ENCODE data around the gene STK32B.

STK32B gene

GRCh38 chr4:5455003-5455585 lies 403.8 kb downstream of the STK32B start:
- no peak for DNase-seq

GRCh38 chr4:5456296-5456845 lies 405.1 kb downstream of the STK32B start:
- DNase-seq, result no peak

- no peak for DNase-seq
These were observed 407.4 kb downstream of the STK32B start for GRCh38 chr4:5458676-5459075.

GRCh38 chr4:5459236-5459635 lies 408.0 kb downstream of the STK32B start:
- no peak for DNase-seq

- peak; percentile 7 for DNase-seq
These were observed 409.0 kb downstream of the STK32B start for GRCh38 chr4:5460106-5460801.

- DNase-seq, result no peak
These were observed 410.2 kb downstream of the STK32B start for GRCh38 chr4:5461477-5461876.

GRCh38 chr4:5462254-5462835 lies 411.1 kb downstream of the STK32B start:
- DNase-seq, result no peak

GRCh38 chr4:5462896-5463295 lies 411.6 kb downstream of the STK32B start:
- DNase-seq, result no peak

GRCh38 chr4:5463361-5463760 lies 412.1 kb downstream of the STK32B start:
- DNase-seq, result no peak

- DNase-seq, result no peak
These were observed 412.8 kb downstream of the STK32B start for GRCh38 chr4:5463936-5464650.

GRCh38 chr4:5465529-5465928 lies 414.2 kb downstream of the STK32B start:
- DNase-seq, result no peak

- no peak for DNase-seq
These were observed 414.7 kb downstream of the STK32B start for GRCh38 chr4:5465956-5466355.

GRCh38 chr4:5467111-5467510 lies 415.8 kb downstream of the STK32B start:
- no peak for DNase-seq

GRCh38 chr4:5469151-5469775 lies 418.0 kb downstream of the STK32B start:
- DNase-seq, result no peak

GRCh38 chr4:5469861-5470260 lies 418.6 kb downstream of the STK32B start:
- no peak for DNase-seq

GRCh38 chr4:5470318-5471198 lies 419.3 kb downstream of the STK32B start:
- DNase-seq, result no peak

- no peak for DNase-seq
These were observed 419.9 kb downstream of the STK32B start for GRCh38 chr4:5471206-5471605.

- no peak for DNase-seq
These were observed 420.4 kb downstream of the STK32B start for GRCh38 chr4:5471691-5472090.

GRCh38 chr4:5472160-5472591 lies 420.9 kb downstream of the STK32B start:
- no peak for DNase-seq

GRCh38 chr4:5473125-5473524 lies 421.8 kb downstream of the STK32B start:
- no peak for DNase-seq

GRCh38 chr4:5474756-5475155 lies 423.5 kb downstream of the STK32B start:
- DNase-seq, result no peak

GRCh38 chr4:5477613-5478012 lies 426.3 kb downstream of the STK32B start:
- DNase-seq, result no peak

Measured in CD4-positive, alpha-beta T cell treated with Interleukin-6 for 4 hours (primary cell).